ENCODE measurements around the gene PLEKHH2. TPM values are rescaled to one million over a fixed set of nuclear protein-coding genes. Genes with fewer than 3 reads are reported as not detected.

Gene PLEKHH2
- total and polyA plus RNA-seq, 2 of the 13 experiments (the other 11 are each of a cell fraction or from before 2014, with no cell fraction given): 1.1 to 3.0 TPM

DNA sequence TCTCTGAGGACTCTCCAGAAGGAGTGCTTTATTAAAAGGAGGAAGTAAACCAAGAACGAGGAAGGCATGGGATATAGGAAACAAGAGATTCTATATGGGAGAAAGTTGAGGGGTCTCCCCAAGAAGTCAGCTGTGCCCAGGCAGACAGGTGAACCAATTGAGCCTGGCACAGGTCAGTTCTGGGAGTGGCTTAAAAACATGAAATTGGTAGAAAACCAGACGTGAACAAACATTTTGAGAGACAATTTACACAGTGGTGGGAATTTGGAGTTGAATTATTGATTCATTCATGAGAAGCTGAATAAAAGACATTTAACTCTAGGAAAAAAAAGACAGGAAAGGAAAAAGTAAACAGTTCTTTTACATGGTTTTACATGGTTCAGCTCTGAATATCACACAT lies 16.4 kb downstream of the PLEKHH2 start (continued):
- no peak for TF ChIP-seq PRDM15 (CRISPR knock-in tag; IDR thresholded peaks at IDR 0.05)
- TF ChIP-seq, protein P1, sequence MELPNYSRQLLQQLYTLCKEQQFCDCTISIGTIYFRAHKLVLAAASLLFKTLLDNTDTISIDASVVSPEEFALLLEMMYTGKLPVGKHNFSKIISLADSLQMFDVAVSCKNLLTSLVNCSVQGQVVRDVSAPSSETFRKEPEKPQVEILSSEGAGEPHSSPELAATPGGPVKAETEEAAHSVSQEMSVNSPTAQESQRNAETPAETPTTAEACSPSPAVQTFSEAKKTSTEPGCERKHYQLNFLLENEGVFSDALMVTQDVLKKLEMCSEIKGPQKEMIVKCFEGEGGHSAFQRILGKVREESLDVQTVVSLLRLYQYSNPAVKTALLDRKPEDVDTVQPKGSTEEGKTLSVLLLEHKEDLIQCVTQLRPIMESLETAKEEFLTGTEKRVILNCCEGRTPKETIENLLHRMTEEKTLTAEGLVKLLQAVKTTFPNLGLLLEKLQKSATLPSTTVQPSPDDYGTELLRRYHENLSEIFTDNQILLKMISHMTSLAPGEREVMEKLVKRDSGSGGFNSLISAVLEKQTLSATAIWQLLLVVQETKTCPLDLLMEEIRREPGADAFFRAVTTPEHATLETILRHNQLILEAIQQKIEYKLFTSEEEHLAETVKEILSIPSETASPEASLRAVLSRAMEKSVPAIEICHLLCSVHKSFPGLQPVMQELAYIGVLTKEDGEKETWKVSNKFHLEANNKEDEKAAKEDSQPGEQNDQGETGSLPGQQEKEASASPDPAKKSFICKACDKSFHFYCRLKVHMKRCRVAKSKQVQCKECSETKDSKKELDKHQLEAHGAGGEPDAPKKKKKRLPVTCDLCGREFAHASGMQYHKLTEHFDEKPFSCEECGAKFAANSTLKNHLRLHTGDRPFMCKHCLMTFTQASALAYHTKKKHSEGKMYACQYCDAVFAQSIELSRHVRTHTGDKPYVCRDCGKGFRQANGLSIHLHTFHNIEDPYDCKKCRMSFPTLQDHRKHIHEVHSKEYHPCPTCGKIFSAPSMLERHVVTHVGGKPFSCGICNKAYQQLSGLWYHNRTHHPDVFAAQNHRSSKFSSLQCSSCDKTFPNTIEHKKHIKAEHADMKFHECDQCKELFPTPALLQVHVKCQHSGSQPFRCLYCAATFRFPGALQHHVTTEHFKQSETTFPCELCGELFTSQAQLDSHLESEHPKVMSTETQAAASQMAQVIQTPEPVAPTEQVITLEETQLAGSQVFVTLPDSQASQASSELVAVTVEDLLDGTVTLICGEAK (IDR thresholded peaks at IDR 0.05): no peak
- TF ChIP-seq, protein P1 (CRISPR knock-in tag; IDR thresholded peaks at IDR 0.05): no peak
